SJCRH30 (cell line): Measurements from ENCODE around the gene SLC44A1. TPM values are rescaled to one million over a fixed set of nuclear protein-coding genes. Genes with fewer than 3 reads are reported as not detected.

ENCODE experiments used
- DNase-seq, 2 experiments: peaks; one replicate each; pipeline ENCODE4 v3.0.0-alpha.2; 2015 to 2020
- H3K27ac ChIP-seq: fragments of 250-450 bp; sonication (Bioruptor Pico); 2 replicates; pipeline ENCODE4 v1.5.1; 2020; ENCODE audit warnings: mild to moderate bottlenecking, moderate library complexity
- H3K27me3 ChIP-seq: fragments of 250-450 bp; sonication (Bioruptor Pico); 2 replicates; pipeline ENCODE4 v1.5.1; 2020; ENCODE audit warnings: mild to moderate bottlenecking, moderate library complexity
- H3K36me3 ChIP-seq: fragments of 250-450 bp; sonication (Bioruptor Pico); 2 replicates; pipeline ENCODE4 v1.5.1; 2020; ENCODE audit warnings: mild to moderate bottlenecking, moderate library complexity
- H3K4me1 ChIP-seq: fragments of 250-450 bp; sonication (Bioruptor Pico); 2 replicates; pipeline ENCODE4 v1.5.1; 2020; ENCODE audit warnings: mild to moderate bottlenecking, moderate library complexity
- H3K4me3 ChIP-seq: fragments of 250-450 bp; sonication (Bioruptor Pico); 2 replicates; pipeline ENCODE4 v1.5.1; 2020; ENCODE audit warnings: mild to moderate bottlenecking, moderate library complexity
- H3K9me3 ChIP-seq: fragments of 250-450 bp; sonication (Bioruptor Pico); replicated peaks from 2 replicates; pipeline ENCODE4 v1.5.1; 2020; ENCODE audit warnings: mild to moderate bottlenecking, moderate library complexity
- total RNA-seq: library from RNA; depleted of rRNA; stranded (reverse); fragments of >200 nt; shearing (Covaris generic); gene quantifications from 2 replicates; pipeline ENCODE4 v1.2.3, GENCODE V29; 2014

SLC44A1 gene
- total RNA-seq, 1 experiment from 2014 or later: 17.9 TPM

DNA sequence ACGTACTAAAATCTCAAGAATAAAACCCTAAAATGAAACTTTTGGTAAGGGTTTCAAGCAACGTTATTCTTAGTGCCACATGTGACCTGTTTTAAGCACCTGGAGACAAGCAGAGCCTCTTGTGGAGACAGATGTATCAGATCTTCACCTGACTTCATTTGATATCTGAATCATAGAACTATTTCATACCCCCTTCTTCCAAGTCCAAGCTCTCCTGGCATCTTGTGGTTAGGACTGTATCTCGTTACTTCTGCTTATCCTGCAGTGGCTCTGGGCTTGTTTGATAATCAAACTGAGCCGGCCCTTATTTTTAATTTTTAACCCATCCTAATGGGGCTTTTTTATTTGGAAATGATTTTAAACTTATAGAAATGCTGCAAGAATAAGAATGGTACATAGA is 192.3 kb downstream of the SLC44A1 start:
- DNase-seq: no peak
- Histone ChIP-seq H3K9me3 (no peaks in the 10 kb centered on the region), H3K4me3 (no peak overlapping the region), H3K36me3 (no peaks in the 10 kb centered on the region), H3K27me3 (no peaks in the 10 kb centered on the region), H3K27ac (no peak overlapping the region), H3K4me1 (peaks cover 25% of the 10 kb centered on the region)

DNA sequence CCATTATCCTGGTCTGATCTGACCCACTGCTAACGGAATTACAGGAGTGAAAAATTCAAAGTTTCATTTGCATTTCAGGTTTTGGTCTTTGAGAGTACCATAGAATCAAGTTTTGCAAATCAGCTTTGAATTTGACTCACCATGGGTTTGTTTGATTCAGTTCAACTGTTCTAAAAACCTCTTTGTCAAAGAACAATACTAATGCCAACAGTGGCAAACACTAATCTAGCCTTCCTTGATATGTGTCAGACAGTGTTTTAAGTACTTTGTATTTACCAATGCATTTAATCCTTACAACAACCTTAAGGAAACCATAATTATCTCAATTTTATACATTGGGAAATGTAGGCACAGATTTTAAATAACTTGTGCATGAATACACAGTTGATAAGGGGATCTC is 193.3 kb downstream of the SLC44A1 start:
- Histone ChIP-seq H3K27ac (no peak overlapping the region), H3K4me1 (peaks cover 17% of the 10 kb centered on the region), H3K9me3 (no peaks in the 10 kb centered on the region)

DNA sequence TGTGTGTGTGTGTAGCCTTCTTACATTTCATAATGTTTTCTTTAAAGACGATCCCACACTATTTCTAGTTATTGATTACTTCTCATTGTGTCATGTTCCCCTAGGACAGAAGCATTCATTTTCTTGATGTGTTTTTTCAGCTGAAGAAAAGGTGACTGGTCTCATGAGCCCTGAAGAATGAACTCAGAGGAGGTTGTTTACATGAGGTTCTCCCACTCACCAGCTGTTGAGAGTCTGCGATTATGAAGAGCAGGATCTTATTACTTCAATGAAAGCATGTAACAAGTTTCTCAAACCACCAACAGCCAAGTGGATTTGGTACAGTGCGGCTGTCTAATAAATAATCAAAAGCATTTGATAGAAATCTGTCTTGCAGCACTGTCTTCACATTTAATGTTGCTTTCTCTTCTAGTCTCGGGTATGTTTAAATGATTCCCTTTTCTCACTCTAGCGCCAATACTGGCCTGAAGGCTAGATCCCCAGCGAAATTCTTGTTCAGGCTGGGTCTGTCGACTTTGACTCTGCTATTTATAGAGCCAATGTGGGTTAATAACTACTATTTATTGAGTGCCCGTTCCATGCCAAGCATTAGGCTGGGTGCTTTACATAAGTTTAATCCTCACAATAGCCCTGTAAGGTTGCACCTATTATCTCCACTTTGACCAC is 193.8 kb downstream of the SLC44A1 start:
- peak overlapping the region; percentile 14 for H3K4me3 ChIP-seq
- peak; percentile 47 to 78 for DNase-seq
- no peaks in the 10 kb centered on the region for H3K9me3 ChIP-seq
- H3K27ac ChIP-seq: no peak overlapping the region
- no peaks in the 10 kb centered on the region for H3K27me3 ChIP-seq
- no peaks in the 10 kb centered on the region for H3K36me3 ChIP-seq
- H3K4me1 ChIP-seq: peaks cover 12% of the 10 kb centered on the region

More for the DNA sequence above, 193.3 kb downstream of the SLC44A1 start:
- H3K27me3 ChIP-seq: no peaks in the 10 kb centered on the region
- H3K36me3 ChIP-seq: no peaks in the 10 kb centered on the region
- no peak for DNase-seq
- no peak overlapping the region for H3K4me3 ChIP-seq

GRCh38 chr9:105439428-105439827 is 195.0 kb downstream of the SLC44A1 start:
- Histone ChIP-seq H3K4me3 (no peak overlapping the region), H3K27ac (no peak overlapping the region), H3K4me1 (peaks cover 12% of the 10 kb centered on the region), H3K9me3 (no peaks in the 10 kb centered on the region), H3K36me3 (no peaks in the 10 kb centered on the region), H3K27me3 (no peaks in the 10 kb centered on the region)
- no peak for DNase-seq

GRCh38 chr9:105441616-105442160 is 197.2 kb downstream of the SLC44A1 start:
- no peak overlapping the region for H3K27ac ChIP-seq
- DNase-seq: no peak
- H3K4me3 ChIP-seq: no peak overlapping the region
- H3K9me3 ChIP-seq: no peaks in the 10 kb centered on the region
- H3K36me3 ChIP-seq: no peaks in the 10 kb centered on the region
- H3K27me3 ChIP-seq: no peaks in the 10 kb centered on the region
- peaks cover 12% of the 10 kb centered on the region for H3K4me1 ChIP-seq

- no peak overlapping the region for H3K4me3 ChIP-seq
- H3K4me1 ChIP-seq: peaks cover 7% of the 10 kb centered on the region; the same call in 1 of the 2 replicates
- H3K27me3 ChIP-seq: no peaks in the 10 kb centered on the region
- no peak for DNase-seq
- H3K27ac ChIP-seq: no peak overlapping the region
- H3K36me3 ChIP-seq: no peaks in the 10 kb centered on the region
- H3K9me3 ChIP-seq: no peaks in the 10 kb centered on the region
Measured at GRCh38 chr9:105443121-105443520, 198.7 kb downstream of the SLC44A1 start.

DNA sequence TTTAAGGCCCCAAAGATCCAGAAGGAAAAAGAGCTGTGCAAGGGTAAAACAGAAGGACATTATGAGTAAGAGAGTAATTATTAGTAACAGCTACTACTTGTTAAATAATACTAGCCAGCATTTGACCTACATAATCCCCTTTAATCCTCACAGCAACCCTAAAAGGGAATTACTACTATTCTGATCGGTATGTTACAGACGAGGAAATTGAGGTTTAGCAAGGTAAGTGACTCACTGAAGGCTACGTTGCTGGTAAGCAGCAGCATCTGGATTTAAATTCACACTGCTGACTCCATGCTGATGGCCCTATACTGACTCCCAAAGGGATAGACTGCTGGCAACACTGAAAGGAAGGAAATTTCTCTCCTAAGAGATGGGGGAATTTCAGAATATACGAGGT is 199.7 kb downstream of the SLC44A1 start:
- no peak for DNase-seq
- no peak overlapping the region for H3K4me3 ChIP-seq
- no peaks in the 10 kb centered on the region for H3K27me3 ChIP-seq
- H3K4me1 ChIP-seq: no peaks in the 10 kb centered on the region
- H3K27ac ChIP-seq: no peak overlapping the region
- H3K36me3 ChIP-seq: no peaks in the 10 kb centered on the region
- no peaks in the 10 kb centered on the region for H3K9me3 ChIP-seq

DNA sequence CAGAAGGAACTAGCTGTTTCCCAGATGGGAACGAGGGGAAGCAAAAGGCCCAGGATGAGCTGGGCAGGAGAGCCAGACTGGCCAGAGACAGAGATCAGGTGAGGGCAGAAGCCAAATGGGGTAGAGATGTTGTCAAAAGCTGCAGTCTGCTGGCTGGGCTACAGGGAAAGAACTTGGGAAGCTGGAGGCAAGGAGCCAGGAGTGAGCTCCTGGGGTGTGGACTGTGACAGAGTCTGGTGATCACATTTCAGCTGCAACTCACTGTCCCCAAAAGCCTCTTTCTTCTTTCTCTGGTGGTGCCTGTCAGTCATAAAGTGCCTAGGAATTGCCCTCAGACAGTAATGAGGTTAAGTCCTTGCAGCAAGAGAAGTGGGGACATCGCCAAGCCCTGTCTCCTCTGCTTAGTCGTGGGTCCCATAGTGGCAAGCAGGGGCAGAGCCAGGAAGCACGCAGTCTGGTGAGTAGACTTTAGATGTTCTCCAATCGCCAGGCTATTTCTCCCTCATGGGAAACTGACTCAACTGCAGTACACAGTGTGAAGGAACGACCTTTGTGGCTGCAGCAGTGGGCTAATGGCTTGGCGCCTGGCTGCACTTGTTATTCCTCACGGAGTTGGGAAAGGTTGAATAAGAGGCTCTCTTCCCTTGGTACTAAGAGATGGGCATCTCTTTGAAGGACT is 200.9 kb downstream of the SLC44A1 start:
- Histone ChIP-seq H3K4me1 (no peaks in the 10 kb centered on the region), H3K36me3 (no peaks in the 10 kb centered on the region), H3K9me3 (no peaks in the 10 kb centered on the region), H3K27ac (no peak overlapping the region), H3K27me3 (no peaks in the 10 kb centered on the region), H3K4me3 (no peak overlapping the region)
- DNase-seq: peak in 1 of 2 experiments; percentile 36

DNA sequence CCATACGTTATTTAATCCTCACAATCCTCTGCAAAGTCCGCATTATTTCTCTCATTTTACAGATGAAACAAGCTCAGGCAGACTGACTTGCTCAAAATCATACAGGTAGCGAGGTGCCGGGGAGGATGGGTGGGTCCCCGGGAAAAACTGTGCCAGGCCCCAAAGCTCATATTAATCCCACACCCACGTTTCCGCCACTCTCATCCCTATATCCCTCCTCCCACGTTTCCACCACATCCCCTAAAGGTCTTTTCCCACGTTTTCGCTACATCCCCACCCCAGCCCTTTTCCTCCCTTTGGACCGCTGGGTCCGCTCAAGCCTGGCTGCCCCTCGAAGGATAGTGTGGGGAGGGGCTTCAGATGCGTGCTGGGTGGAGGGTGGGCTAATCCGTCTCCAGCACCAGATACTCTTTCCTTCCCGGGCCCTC is 202.9 kb downstream of the SLC44A1 start:
- Histone ChIP-seq H3K4me3 (peak overlapping the region; percentile 72), H3K36me3 (no peaks in the 10 kb centered on the region), H3K27ac (peak overlapping the region; percentile 6; the same call in 1 of the 2 replicates), H3K27me3 (no peaks in the 10 kb centered on the region), H3K9me3 (no peaks in the 10 kb centered on the region), H3K4me1 (peaks cover 13% of the 10 kb centered on the region)
- no peak for DNase-seq

GRCh38 chr9:105447814-105448812 is 203.7 kb downstream of the SLC44A1 start, which contains the start of gene FSD1L:
TSS of gene FSD1L (plus strand) at chr9:105448034. CDS start at chr9:105448221, 187 bp downstream.
- peak; percentile 96 to 97 for DNase-seq
- Histone ChIP-seq H3K4me1 (peaks cover 13% of the 10 kb centered on the region), H3K4me3 (peak within 1 kb of the TSS; percentile 72), H3K36me3 (no peaks in the 10 kb centered on the region), H3K27me3 (no peaks in the 10 kb centered on the region), H3K9me3 (no peaks in the 10 kb centered on the region), H3K27ac (peak within 1 kb of the TSS; percentile 12)

GRCh38 chr9:105449081-105449480 is 204.6 kb downstream of the SLC44A1 start:
- H3K4me1 ChIP-seq: peaks cover 13% of the 10 kb centered on the region
- H3K27ac ChIP-seq: no peak overlapping the region
- DNase-seq: no peak
- H3K9me3 ChIP-seq: no peaks in the 10 kb centered on the region
- H3K36me3 ChIP-seq: no peaks in the 10 kb centered on the region
- H3K27me3 ChIP-seq: no peaks in the 10 kb centered on the region
- peak overlapping the region; percentile 72 for H3K4me3 ChIP-seq

DNA sequence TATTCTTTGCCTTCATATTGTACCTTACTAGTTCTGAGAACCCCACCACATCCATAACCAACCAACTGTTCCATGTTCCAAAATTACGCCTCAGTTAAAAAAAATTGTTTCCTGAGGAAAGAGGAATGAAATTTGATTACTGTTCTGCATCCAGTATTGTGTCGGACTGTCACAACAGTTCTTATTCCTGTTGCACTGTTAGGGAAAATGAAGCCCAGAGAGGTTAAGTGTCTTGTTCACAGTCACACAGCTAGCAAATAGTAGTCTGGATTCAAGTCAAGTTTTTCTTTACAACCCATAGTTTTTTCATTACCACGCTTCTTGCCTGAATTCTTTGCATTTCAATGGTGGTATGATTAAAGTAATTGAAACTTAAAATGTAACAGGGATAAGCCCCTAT is 207.7 kb downstream of the SLC44A1 start:
- no peak for DNase-seq
- Histone ChIP-seq H3K4me1 (peaks cover 13% of the 10 kb centered on the region), H3K4me3 (no peak overlapping the region), H3K27ac (no peak overlapping the region), H3K27me3 (no peaks in the 10 kb centered on the region), H3K36me3 (no peaks in the 10 kb centered on the region), H3K9me3 (no peaks in the 10 kb centered on the region)

DNA sequence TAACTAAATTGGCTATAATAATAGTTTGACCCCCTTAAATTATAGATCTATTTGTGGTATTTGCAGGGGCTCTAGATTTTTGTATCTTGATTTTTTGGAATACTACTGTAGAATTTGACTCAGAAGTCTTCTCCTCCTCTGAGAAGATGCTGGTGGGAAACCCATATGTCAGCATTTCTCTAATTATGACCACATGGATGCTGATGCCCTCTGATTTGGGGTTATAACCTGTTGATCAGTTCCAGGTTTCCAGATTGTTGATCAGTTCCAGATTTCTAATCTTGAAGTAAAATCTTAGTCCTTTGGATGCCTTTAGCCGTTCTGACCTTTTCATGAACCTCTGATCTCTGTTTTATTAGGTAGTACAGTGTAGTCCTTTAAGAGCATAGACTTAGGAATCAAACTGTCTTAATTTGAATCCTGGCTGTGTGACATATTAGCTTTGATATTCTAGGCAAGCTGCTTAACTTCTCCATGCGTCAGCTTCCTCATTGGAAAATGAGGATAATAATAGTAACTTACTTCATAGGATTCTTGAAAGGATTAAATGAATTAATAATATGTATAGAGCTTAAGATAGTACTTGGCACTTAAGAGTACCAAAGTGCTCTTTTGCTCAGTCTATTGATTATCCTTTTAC is 211.5 kb downstream of the SLC44A1 start:
- Histone ChIP-seq H3K4me1 (peaks cover 10% of the 10 kb centered on the region), H3K9me3 (0 out of 2 replicates have a peak, but pooled peaks cover 5% of the 10 kb centered on the region), H3K4me3 (no peak overlapping the region), H3K27me3 (no peaks in the 10 kb centered on the region), H3K36me3 (no peaks in the 10 kb centered on the region), H3K27ac (no peak overlapping the region)
- DNase-seq: no peak
